AG10803 (cell line): Measurements from ENCODE around the gene FER1L5.
A peak's percentile ranks its signal among the peaks of the same experiment; 100 is the strongest.

Experiments used
- DNase-seq: peaks from one replicate; pipeline ENCODE4 v3.0.0; 2010; ENCODE audit warnings: low read depth
- H3K4me3 ChIP-seq: 2 replicates; pipeline ENCODE4 v1.5.1; 2011; ENCODE audit warnings: mild to moderate bottlenecking, low read length, control low read depth
- TF ChIP-seq, protein P1 (sequence below): conservative IDR thresholded peaks from 2 replicates; pipeline ENCODE4 v1.5.1; 2011; ENCODE audit warnings: mild to moderate bottlenecking, low read length, control low read depth, inconsistent platforms

FER1L5 gene

DNA sequence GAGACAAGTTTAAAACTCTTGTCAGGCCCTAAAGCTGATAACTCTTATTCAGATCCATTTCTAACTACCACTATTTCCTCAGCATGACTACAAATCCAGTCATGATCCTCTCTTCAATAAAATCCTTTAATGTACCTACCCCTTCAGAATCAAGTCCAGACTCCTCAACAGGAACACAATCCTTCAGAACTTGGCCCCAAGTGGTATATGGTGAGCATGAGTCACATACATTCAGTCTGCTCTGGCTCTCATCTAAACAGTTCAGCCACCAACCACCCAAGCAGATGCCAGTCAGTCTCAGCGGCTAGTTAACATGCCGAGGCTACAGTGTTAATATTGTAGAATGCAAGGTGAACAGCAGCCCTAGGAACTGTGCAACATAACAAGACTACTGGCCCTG is 87.6 kb downstream of the FER1L5 start:
- TF ChIP-seq, protein P1, sequence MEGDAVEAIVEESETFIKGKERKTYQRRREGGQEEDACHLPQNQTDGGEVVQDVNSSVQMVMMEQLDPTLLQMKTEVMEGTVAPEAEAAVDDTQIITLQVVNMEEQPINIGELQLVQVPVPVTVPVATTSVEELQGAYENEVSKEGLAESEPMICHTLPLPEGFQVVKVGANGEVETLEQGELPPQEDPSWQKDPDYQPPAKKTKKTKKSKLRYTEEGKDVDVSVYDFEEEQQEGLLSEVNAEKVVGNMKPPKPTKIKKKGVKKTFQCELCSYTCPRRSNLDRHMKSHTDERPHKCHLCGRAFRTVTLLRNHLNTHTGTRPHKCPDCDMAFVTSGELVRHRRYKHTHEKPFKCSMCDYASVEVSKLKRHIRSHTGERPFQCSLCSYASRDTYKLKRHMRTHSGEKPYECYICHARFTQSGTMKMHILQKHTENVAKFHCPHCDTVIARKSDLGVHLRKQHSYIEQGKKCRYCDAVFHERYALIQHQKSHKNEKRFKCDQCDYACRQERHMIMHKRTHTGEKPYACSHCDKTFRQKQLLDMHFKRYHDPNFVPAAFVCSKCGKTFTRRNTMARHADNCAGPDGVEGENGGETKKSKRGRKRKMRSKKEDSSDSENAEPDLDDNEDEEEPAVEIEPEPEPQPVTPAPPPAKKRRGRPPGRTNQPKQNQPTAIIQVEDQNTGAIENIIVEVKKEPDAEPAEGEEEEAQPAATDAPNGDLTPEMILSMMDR, result no peak
- no peak overlapping the region for H3K4me3 ChIP-seq
- DNase-seq, result peak; percentile 26

DNA sequence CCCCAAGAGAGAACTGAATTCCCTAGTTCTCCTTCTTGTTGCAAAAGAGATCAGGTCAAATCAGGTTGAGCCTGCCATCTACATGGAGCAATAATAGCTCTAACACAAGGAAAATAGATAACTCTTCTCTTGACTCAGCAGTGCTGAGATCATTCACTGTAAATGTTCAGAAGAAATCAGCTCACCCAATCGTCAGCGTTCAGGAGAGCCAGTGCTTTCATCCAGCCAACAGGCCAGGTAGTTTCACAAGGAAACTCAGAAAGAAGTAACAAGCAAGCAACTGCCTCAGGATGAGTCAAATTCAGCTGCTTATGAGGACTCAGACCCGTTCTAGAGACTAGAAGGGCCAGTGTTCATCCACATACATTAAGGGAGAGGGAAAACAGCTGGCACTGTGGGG is 91.4 kb downstream of the FER1L5 start:
- TF ChIP-seq, protein P1, result no peak
- no peak overlapping the region for H3K4me3 ChIP-seq
- no peak for DNase-seq

DNA sequence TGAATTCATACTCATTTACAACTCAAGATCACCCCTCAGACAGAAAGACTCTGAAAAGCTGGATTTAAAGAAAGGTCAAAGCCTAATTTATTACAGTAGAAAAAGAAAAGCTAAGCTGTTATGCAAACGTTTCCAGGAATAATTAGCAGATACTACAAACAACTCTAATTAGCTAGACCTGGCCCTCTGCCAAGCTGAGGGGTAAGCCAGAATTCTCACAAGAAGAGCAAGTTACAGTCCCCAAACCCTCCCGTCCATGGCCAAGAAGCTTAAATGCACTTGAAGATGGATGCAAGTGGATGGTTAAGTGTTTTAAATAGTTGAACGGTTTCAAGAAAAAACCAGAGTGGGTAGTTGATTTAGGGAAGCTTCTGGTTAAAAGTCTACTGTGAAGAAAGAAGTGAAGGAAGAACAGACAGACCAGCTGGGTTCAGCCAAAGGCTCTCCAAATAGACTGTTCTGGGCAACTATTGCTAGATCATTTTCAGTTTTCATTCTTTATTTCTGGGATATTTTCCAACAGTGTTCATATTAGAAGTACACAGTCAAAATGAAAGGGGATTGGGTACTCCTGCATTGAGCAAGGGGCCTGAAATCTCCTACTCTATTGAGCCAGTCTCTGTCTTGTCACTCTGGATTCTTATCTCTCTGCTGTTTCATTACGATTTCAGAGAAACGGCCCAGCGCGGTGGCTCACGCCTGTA is 92.5 kb downstream of the FER1L5 start:
- H3K4me3 ChIP-seq, result no peak overlapping the region
- TF ChIP-seq, protein P1, result no peak

DNA sequence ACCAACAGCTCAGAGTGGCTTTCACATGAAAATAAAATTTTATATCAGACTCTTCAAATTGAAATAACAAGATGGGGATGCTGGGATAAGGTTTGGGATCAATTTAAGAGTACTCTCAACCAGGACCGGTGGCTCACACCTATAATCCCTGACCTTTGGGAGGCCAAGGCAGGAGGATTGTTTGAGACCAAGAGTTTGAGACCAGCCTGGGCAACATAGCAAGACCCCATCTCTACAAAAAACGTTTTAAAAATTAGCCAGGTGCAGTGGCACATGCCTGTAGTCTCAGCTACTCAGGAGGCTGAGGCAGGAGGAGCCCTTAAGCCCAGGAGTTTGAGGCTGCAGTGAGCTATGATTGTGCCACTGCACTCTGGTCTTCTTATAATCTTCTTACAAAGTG is 94.7 kb downstream of the FER1L5 start:
- TF ChIP-seq, protein P1, result no peak
- no peak for DNase-seq
- H3K4me3 ChIP-seq, result no peak overlapping the region

More for the DNA sequence above, 92.5 kb downstream of the FER1L5 start:
- no peak for DNase-seq

DNA sequence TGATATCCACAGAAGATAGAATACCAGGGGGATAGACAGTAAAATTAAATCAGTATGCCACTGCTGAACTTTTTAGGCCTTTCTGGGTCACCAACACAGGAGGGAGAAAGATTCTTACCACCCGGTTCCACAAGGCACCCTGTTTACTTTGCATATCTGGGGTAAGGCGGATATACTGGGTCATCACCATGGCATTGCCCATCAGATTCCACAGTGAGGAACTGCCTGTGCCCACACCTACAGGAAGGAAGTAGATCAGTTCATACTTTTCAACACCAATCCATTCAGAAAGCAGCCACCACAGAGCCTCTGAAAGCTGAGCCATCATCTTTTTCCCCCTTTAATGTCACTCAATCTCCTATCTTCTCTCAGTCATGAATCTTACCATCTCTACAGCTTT is 95.3 kb downstream of the FER1L5 start:
- H3K4me3 ChIP-seq, result no peak overlapping the region
- DNase-seq, result no peak
- TF ChIP-seq, protein P1, result no peak

DNA sequence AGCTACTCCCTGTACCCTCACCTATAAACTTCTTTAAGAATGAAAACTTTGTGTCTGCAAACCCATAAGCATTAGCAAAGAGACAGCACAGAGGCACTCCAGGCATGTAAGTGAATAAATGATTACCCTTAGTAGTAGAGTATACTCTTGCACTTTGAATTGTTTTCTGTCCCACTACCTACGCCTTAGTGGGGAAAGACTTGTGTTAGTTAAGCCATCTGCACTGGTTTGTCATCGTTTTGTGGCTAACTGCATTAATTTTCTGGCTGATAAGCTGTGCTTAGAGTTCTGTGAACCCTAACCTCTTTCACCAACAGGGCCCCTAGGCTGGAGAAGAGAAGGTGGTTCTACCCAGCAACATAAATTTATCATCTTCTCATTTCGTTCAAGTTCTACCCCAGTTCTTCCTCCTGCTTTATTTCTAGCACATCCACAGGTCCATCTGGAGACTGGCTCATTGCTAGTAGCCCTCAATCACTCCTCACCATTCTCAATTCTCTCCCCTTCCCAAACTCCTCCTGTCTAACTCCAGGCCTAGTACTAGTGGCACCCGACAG is 96.6 kb downstream of the FER1L5 start:
- no peak for DNase-seq
- TF ChIP-seq, protein P1, result no peak
- peak overlapping the region; percentile 88 for H3K4me3 ChIP-seq

DNA sequence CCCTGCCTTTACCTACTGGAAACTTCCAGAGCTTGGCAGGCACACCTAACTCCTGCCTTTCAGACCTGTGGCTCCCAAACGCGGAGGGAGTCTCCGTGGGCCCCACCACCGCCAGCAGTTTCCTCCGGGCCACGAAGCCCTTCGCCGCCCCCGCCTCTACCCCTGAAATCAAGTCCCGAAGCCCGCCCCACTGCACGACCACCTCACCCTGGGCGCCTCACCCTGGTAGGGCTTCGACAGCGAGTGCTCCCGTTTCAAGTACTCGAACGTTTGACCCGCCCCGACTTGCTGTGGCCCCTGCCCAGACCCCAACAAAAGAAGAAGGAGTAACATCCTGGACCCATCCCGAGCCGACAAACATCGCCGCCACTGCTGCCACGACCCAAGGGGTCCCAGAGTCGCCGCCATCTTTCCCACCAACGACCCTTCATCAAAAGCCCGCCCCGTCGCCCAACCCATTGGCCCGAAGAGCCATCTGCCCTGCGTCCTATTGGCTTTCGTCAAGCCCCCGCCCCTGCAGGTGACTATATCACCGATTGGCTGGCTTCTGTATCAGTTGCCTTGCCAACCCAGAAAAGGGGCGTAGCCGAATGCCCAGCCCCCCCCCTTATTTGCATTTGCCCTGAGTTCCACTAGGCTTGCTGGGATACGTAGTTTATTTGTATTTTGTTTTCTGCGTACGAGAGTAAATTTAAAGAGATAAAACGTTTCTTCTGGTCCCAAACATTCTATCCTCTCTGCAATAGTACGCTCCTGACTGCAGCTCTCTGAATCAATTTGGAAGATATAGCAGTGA is 97.3 kb downstream of the FER1L5 start, which contains the start of gene LMAN2L:
Gene LMAN2L (minus strand): TSS at position 432 of the 796 bp plus-strand sequence. CDS start 24 bp downstream, at position 408.
- DNase-seq, result peak; percentile 97
- TF ChIP-seq, protein P1, result no peak; the same call in 1 of the 2 replicates
- H3K4me3 ChIP-seq, result peak within 1 kb of the TSS; percentile 88
